A549 treated with Hydrocortisone at 1 μM for 4 hours (cell line): ENCODE results near the gene GJC3. TPM values are rescaled to one million over a fixed set of nuclear protein-coding genes. Genes with fewer than 3 reads are reported as not detected.

ENCODE experiments used
- total RNA-seq: library from RNA; stranded (reverse); fragments of 200-300 nt; extraction: Qiagen RNA extraction; gene quantifications from 5 replicates; pipeline ENCODE4 v1.2.3, GENCODE V29; 2022

GJC3 gene
- total RNA-seq = 0.16 TPM in 1 of 5 replicates, not detected in the others

GRCh38 chr7:99928994-99929729 lies at the start of gene GJC3:
Gene GJC3, minus strand, starts transcription at chr7:99929620. Its CDS starts 0 bp downstream, at chr7:99929620.

GRCh38 chr7:99975782-99976521 lies 46.5 kb upstream of the GJC3 start, which contains the start of gene AZGP1:
Gene AZGP1, minus strand, starts transcription at chr7:99976031. Its CDS starts 11 bp downstream, at chr7:99976020.

GRCh38 chr7:99918959-99919813 lies 10.2 kb downstream of the GJC3 start, which contains the start of gene TRIM4:
Gene TRIM4, minus strand, starts transcription at chr7:99919530. Its CDS starts 129 bp downstream, at chr7:99919401.

GRCh38 chr7:99876933-99877332 lies 52.5 kb downstream of the GJC3 start, which contains the start of gene OR2AE1:
Gene OR2AE1, minus strand, starts transcription at chr7:99877033. Its CDS starts 0 bp downstream, at chr7:99877033.

Other genes with a start within 250 kb of the GJC3 start
- 1.5 to 2.2 TPM (median 1.8 TPM) in 5 replicates for gene CYP3A5, start 249.6 kb downstream of the GJC3 start, total RNA-seq
- gene CYP3A7, start 194.4 kb downstream of the GJC3 start, total RNA-seq = not detected in 5 replicates
- 0.07 to 0.15 TPM in 2 of 5 replicates, not detected in the others for gene CYP3A4, start 145.4 kb downstream of the GJC3 start, total RNA-seq
- gene CYP3A43, start 101.6 kb downstream of the GJC3 start, total RNA-seq = not detected in 5 replicates
- not detected in 5 replicates for gene OR2AE1, start 52.6 kb downstream of the GJC3 start, total RNA-seq
- 24.9 to 30.2 TPM (median 26.4 TPM) in 5 replicates for gene TRIM4, start 10.1 kb downstream of the GJC3 start, total RNA-seq
- not detected in 5 replicates for gene AZGP1, start 46.4 kb upstream of the GJC3 start, total RNA-seq
- gene ZKSCAN1, start 86.0 kb upstream of the GJC3 start, total RNA-seq = 7.0 to 11.8 TPM (median 10.2 TPM) in 5 replicates
- gene ZSCAN21, start 120.2 kb upstream of the GJC3 start, total RNA-seq = 10.2 to 12.5 TPM (median 11.2 TPM) in 5 replicates
- gene ZNF3, start 152.1 kb upstream of the GJC3 start, total RNA-seq = 18.0 to 25.2 TPM (median 21.2 TPM) in 5 replicates
- gene COPS6, start 159.3 kb upstream of the GJC3 start, total RNA-seq = 151 to 186 TPM (median 173 TPM) in 5 replicates
- gene MCM7, start 171.8 kb upstream of the GJC3 start, total RNA-seq = 224 to 240 TPM (median 235 TPM) in 5 replicates
- 13.6 to 16.3 TPM (median 14.9 TPM) in 5 replicates for gene AP4M1, start 172.0 kb upstream of the GJC3 start, total RNA-seq
- 61.2 to 74.5 TPM (median 65.1 TPM) in 5 replicates for gene TAF6, start 189.7 kb upstream of the GJC3 start, total RNA-seq
- gene CNPY4, start 190.0 kb upstream of the GJC3 start, total RNA-seq = 9.1 to 12.2 TPM (median 10.7 TPM) in 5 replicates
- gene MBLAC1, start 197.3 kb upstream of the GJC3 start, total RNA-seq = 2.1 to 3.3 TPM (median 3.1 TPM) in 5 replicates
- 134 to 208 TPM (median 177 TPM) in 5 replicates for gene LAMTOR4, start 219.3 kb upstream of the GJC3 start, total RNA-seq
- 9.0 to 13.9 TPM (median 13.0 TPM) in 5 replicates for gene TRAPPC14, start 229.1 kb upstream of the GJC3 start, total RNA-seq
- 0.06 to 0.12 TPM (median 0.08 TPM) in 5 replicates for gene GAL3ST4, start 239.0 kb upstream of the GJC3 start, total RNA-seq
- 0.60 to 1.1 TPM (median 0.95 TPM) in 5 replicates for gene GPC2, start 247.8 kb upstream of the GJC3 start, total RNA-seq
- gene STAG3, start 248.3 kb upstream of the GJC3 start, total RNA-seq = 0.07 to 0.52 TPM (median 0.15 TPM) in 5 replicates